Esophagus squamous epithelium (tissue), 5 donors: ENCODE results near the gene GABPB2. TPM values are rescaled to one million over a fixed set of nuclear protein-coding genes. Genes with fewer than 3 reads are reported as not detected.

ENCODE experiments used
- DNase-seq: peaks from one replicate; lab custom pipeline; 2025; lab: John Stamatoyannopoulos, UW
- H3K27ac ChIP-seq, 4 donors: fragments of 200-600 bp; sonication (generic); one replicate each; pipeline ENCODE4 v1.5.1; 2016 to 2019; ENCODE audit warnings: mild to moderate bottlenecking in 1 of 4
- H3K27me3 ChIP-seq, 4 donors: fragments of 200-600 bp; sonication (generic); 1 replicate in 3 of 4; 2 replicates in 1 of 4; pipeline versions ENCODE4 v1.5.1 to v1.6.0; 2017 to 2021; ENCODE audit warnings: antibody characterized with exemption in 1 of 4
- H3K36me3 ChIP-seq, 3 donors: fragments of 200-600 bp; sonication (generic); one replicate each; pipeline ENCODE4 v1.5.1; 2016 to 2019
- H3K4me1 ChIP-seq, 3 donors: fragments of 200-600 bp; sonication (generic); one replicate each; pipeline ENCODE4 v1.5.1; 2017 to 2019
- H3K4me3 ChIP-seq, 4 donors: fragments of 200-600 bp; sonication (generic); 1 replicate in 3 of 4; 2 replicates in 1 of 4; pipeline ENCODE4 v1.5.1; 2016 to 2019; ENCODE audit warnings: mild to moderate bottlenecking in 2 of 4, moderate library complexity in 1 of 4
- H3K9me3 ChIP-seq, 3 donors: fragments of 200-600 bp; sonication (generic); one replicate each; pipeline ENCODE4 v1.5.1; 2016 to 2019
- CTCF ChIP-seq, 6 experiments: fragments of 450-650 bp in 4 of 6; fragments of 200-600 bp in 2 of 6; sonication (generic) in 2 of 6; IDR thresholded peaks; one replicate each; pipeline ENCODE4 v1.5.1; 2016 to 2019; ENCODE audit warnings: antibody characterized with exemption in 6 of 6, mild to moderate bottlenecking in 4 of 6, moderate library complexity in 4 of 6
- POLR2A ChIP-seq, 4 donors: fragments of 450-650 bp; IDR thresholded peaks; one replicate each; pipeline ENCODE4 v1.6.1; 2017; ENCODE audit warnings: antibody characterized with exemption in 4 of 4, mild to moderate bottlenecking in 4 of 4, moderate library complexity in 3 of 4
- WGBS, 2 donors: methylation state at CpG; one replicate each; pipeline ENCODE4 v1.1.5; 2018; 5-methylcytosine and 5-hydroxymethylcytosine counted together
- intact Hi-C: fragments of 100-400 bp; cut with DNase I; formaldehyde crosslinking; loops from one replicate; pipeline ENCODE4 v1.15.0; 2022
- total RNA-seq, 4 donors: library from RNA; depleted of rRNA; stranded (reverse); fragments of >200 nt; gene quantifications; one replicate each; pipeline ENCODE4 v1.1.0, GENCODE V29; 2016
- donor health status: DM: yes; HTN: yes; CAD: no.

GABPB2 gene
- total RNA-seq, 4 donors from 2014 or later: 7.1 to 15.8 (median 11.0) TPM

DNA sequence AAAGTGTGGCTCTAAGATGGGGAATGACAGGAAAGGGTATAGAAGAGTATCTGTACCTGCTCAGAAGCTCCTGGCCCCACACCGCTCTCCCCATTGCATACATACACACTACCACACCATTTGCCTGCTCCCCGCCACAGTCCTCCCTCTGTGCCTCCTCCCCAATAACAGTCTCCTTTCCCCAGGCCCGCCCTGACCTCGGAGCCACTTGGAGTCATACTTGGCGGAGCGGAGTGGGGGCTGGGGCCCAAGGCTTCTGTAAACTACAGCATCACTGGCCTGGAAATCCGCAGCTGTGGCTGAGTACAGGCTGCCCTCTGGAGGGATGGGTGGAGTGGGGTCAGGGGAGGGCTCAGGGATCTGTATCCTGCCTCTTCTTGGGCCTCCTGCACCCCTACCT, 67.2 kb downstream of the GABPB2 start:
- peaks cover 0 to 25% (median 0%) of the 10 kb centered on the region in 3 donors for H3K36me3 ChIP-seq
- no peaks in the 10 kb centered on the region for H3K9me3 ChIP-seq
- H3K4me3 ChIP-seq: no peak overlapping the region
- no peak overlapping the region for H3K27ac ChIP-seq
- intact Hi-C loops: loop anchor here (10.0 kb wide), 1 partner anchor 113 kb away; no protein-coding TSS in a partner anchor
- 83 to 88% methylated on average over 2 to 4 of the region's 7 CpGs for WGBS, 2 donors
- no peak for DNase-seq
- no peaks in the 10 kb centered on the region for H3K27me3 ChIP-seq
- TF ChIP-seq POLR2A (IDR thresholded peaks at IDR 0.05) (no peak), CTCF (IDR thresholded peaks at IDR 0.05) (no peak)
- peaks cover 0 to 4% (median 0%) of the 10 kb centered on the region in 3 donors for H3K4me1 ChIP-seq

DNA sequence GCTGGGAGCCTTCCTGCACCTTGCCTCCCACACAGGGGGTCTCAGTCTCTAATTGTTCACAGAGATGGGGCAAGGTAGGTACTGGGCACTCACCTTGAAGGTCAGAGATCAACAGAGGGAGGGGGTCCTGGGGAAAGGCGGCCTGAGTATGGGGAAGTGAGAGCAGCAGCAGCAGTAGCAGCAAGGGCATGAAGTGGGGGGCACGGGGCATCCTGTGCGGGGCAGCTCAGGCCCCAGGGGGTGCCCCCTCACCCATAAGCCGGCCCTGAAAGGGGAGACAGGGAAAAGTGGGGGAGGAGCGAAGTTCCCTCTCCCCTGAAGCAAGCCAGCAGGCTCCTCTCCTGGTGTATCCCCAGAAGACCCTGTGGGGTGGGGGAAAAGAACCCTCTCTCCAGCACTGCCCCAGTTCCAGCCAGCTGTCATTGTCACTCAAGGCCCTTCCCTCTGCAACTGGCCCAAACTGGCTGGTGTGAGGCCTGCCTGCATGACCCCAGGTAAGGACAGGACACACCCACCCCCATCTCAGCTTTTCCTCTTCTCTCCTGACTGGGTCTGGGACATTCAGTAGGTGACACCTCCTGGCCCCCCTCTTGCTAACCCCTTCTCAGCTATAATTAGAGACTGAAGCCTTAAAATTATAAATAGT, 72.0 kb downstream of the GABPB2 start:
- Histone ChIP-seq H3K27me3 (peaks cover 0 to 7% (median 0%) of the 10 kb centered on the region in 4 donors), H3K4me1 (peaks cover 16 to 47% (median 21%) of the 10 kb centered on the region in 3 donors), H3K9me3 (no peaks in the 10 kb centered on the region), H3K27ac (no peak overlapping the region), H3K4me3 (no peak overlapping the region), H3K36me3 (peaks cover 0 to 8% (median 0%) of the 10 kb centered on the region in 3 donors)
- TF ChIP-seq POLR2A (IDR thresholded peaks at IDR 0.05) (no peak), CTCF (IDR thresholded peaks at IDR 0.05) (no peak)
- 50 to 71% methylated on average over 2 to 4 of the region's 5 CpGs for WGBS, 2 donors
- intact Hi-C loops: no loop called here
- DNase-seq: no peak

DNA sequence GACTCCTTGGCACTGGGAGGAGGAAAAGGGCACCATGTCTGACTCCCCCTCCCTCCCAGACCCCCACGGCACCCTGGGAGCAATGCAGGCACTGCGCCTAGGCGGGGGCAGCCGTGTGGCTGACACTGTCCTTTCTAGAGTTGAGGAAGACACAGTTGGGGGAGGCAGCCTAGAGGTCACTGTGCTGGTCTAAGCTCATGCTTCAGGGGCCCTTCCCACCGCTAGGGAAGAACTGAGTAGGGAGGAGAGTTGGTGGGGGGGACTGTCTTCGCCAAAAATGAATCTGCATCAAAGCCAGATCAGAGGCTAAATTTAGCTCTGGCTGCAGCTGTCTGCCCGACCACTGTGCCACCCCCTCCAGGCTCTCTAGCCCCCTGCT, 72.5 kb downstream of the GABPB2 start:
- no peak for DNase-seq
- peaks cover 16 to 48% (median 21%) of the 10 kb centered on the region in 3 donors for H3K4me1 ChIP-seq

DNA sequence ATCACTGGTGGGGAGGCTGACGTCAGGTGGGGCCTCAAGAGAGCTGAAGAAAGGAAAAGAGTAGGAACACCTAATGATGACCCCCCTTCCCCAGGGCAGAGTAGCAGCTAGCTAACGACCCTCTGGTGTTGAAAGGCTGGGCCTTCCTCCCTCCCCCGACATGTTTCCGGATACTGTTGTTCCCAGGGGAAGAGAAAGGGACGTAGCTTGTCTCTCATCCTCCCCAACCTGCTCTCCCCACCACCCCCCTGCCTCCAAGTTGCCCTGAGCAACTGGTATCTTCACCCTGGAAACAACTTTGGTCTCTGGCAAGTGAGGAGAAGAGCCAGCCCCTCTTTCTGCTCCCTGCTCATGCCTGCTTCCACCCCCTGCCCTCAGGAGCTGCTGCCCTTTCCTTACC, 73.4 kb downstream of the GABPB2 start:
- 46 to 58% methylated on average over 4 of the region's 5 CpGs for WGBS, 2 donors
- DNase-seq: no peak
- H3K27ac ChIP-seq: peak overlapping the region in 2 of 4 donors; percentile 8 to 87
- no peaks in the 10 kb centered on the region for H3K36me3 ChIP-seq
- peaks cover 16 to 48% (median 21%) of the 10 kb centered on the region in 3 donors for H3K4me1 ChIP-seq
- no peaks in the 10 kb centered on the region for H3K9me3 ChIP-seq
- intact Hi-C loops: no loop called here
- H3K4me3 ChIP-seq: no peak overlapping the region
- peaks cover 0 to 7% (median 0%) of the 10 kb centered on the region in 4 donors for H3K27me3 ChIP-seq
- TF ChIP-seq POLR2A (IDR thresholded peaks at IDR 0.05) (no peak), CTCF (IDR thresholded peaks at IDR 0.05) (no peak)

More for the DNA sequence above, 72.5 kb downstream of the GABPB2 start:
- Histone ChIP-seq H3K27me3 (peaks cover 0 to 7% (median 0%) of the 10 kb centered on the region in 4 donors), H3K4me3 (no peak overlapping the region), H3K36me3 (peaks cover 0 to 5% (median 0%) of the 10 kb centered on the region in 3 donors), H3K9me3 (no peaks in the 10 kb centered on the region), H3K27ac (no peak overlapping the region)
- intact Hi-C loops: no loop called here
- TF ChIP-seq CTCF (IDR thresholded peaks at IDR 0.05): no peak
- no peak for TF ChIP-seq POLR2A (IDR thresholded peaks at IDR 0.05)
- WGBS, 2 donors: 49 to 77% methylated on average over 4 to 5 of the region's 7 CpGs
